Osteocyte (in vitro differentiated cells): ENCODE data around the gene SLC16A11. TPM values are rescaled to one million over a fixed set of nuclear protein-coding genes. Genes with fewer than 3 reads are reported as not detected.

ENCODE experiments used
- DNase-seq: peaks from one replicate; pipeline ENCODE4 v3.0.0; 2021; ENCODE audit warnings: mixed read lengths; ENCODE audit not compliant: unreplicated experiment; ENCODE audit errors: extremely low spot score
- H3K27ac Mint-ChIP-seq: one replicate; pipeline ENCODE4 v1.8.0; 2021; ENCODE audit warnings: mild to moderate bottlenecking, mixed read lengths; ENCODE audit not compliant: unreplicated experiment
- H3K27me3 Mint-ChIP-seq: one replicate; pipeline ENCODE4 v1.8.0; 2021; ENCODE audit warnings: mixed read lengths; ENCODE audit not compliant: unreplicated experiment
- H3K36me3 Mint-ChIP-seq: one replicate; pipeline ENCODE4 v1.8.0; 2021; ENCODE audit warnings: mixed read lengths; ENCODE audit not compliant: unreplicated experiment
- H3K4me1 Mint-ChIP-seq: one replicate; pipeline ENCODE4 v1.8.0; 2021; ENCODE audit warnings: mixed read lengths; ENCODE audit not compliant: unreplicated experiment
- H3K4me3 Mint-ChIP-seq: one replicate; pipeline ENCODE4 v1.8.0; 2021; ENCODE audit warnings: mild to moderate bottlenecking, moderate library complexity, mixed read lengths; ENCODE audit not compliant: unreplicated experiment
- H3K9me3 Mint-ChIP-seq: one replicate; pipeline ENCODE4 v1.8.0; 2021; ENCODE audit warnings: mixed read lengths; ENCODE audit not compliant: unreplicated experiment
- CTCF ChIP-seq: fragments of 200-600 bp; sonication (generic); IDR thresholded peaks from 2 replicates; pipeline ENCODE4 v1.5.0; 2021; ENCODE audit warnings: antibody characterized with exemption, mild to moderate bottlenecking, moderate library complexity
- total RNA-seq: library from RNA; stranded (reverse); gene quantifications from 2 replicates; pipeline ENCODE4 v1.2.1, GENCODE V29; 2021

Gene SLC16A11
- total RNA-seq, 1 donor from 2014 or later, result 0.75 TPM

- no peak for TF ChIP-seq CTCF
- no peak for DNase-seq
These were observed 37.6 kb upstream of the SLC16A11 start for GRCh38 chr17:7081341-7082062.

GRCh38 chr17:7080456-7081041 is 36.7 kb upstream of the SLC16A11 start:
- no peak for TF ChIP-seq CTCF
- DNase-seq, result no peak
- no peak overlapping the region for H3K4me3 Mint-ChIP-seq

More at GRCh38 chr17:7081341-7082062, 37.6 kb upstream of the SLC16A11 start:
- H3K4me3 Mint-ChIP-seq, result no peak overlapping the region
- no peaks in the 10 kb centered on the region for H3K9me3 Mint-ChIP-seq
- no peak overlapping the region for H3K27ac Mint-ChIP-seq
- H3K4me1 Mint-ChIP-seq, result no peaks in the 10 kb centered on the region
- no peaks in the 10 kb centered on the region for H3K36me3 Mint-ChIP-seq
- peaks cover 17% of the 10 kb centered on the region for H3K27me3 Mint-ChIP-seq

GRCh38 chr17:7079581-7080455 is 35.9 kb upstream of the SLC16A11 start, which contains the start of gene CLEC10A:
Gene CLEC10A (minus strand): TSS chr17:7080251. CDS start chr17:7078812, 1,439 bp downstream.
- Mint-ChIP-seq H3K4me3 (no peak within 1 kb of the TSS), H3K27ac (no peak within 1 kb of the TSS)
- no peak for TF ChIP-seq CTCF

More at GRCh38 chr17:7080456-7081041, 36.7 kb upstream of the SLC16A11 start:
- Mint-ChIP-seq H3K27ac (no peak overlapping the region), H3K27me3 (peaks cover 13% of the 10 kb centered on the region), H3K4me1 (no peaks in the 10 kb centered on the region), H3K36me3 (no peaks in the 10 kb centered on the region), H3K9me3 (no peaks in the 10 kb centered on the region)

GRCh38 chr17:7078711-7079110 is 34.8 kb upstream of the SLC16A11 start:
- no peaks in the 10 kb centered on the region for H3K9me3 Mint-ChIP-seq
- TF ChIP-seq CTCF, result no peak
- H3K36me3 Mint-ChIP-seq, result no peaks in the 10 kb centered on the region
- no peak overlapping the region for H3K4me3 Mint-ChIP-seq
- H3K4me1 Mint-ChIP-seq, result no peaks in the 10 kb centered on the region
- no peak for DNase-seq
- H3K27me3 Mint-ChIP-seq, result peaks cover 9% of the 10 kb centered on the region
- no peak overlapping the region for H3K27ac Mint-ChIP-seq

More at GRCh38 chr17:7079581-7080455, 35.9 kb upstream of the SLC16A11 start, which contains the start of gene CLEC10A:
- no peak for DNase-seq
- no peaks in the 10 kb centered on the region for H3K36me3 Mint-ChIP-seq
- no peaks in the 10 kb centered on the region for H3K4me1 Mint-ChIP-seq
- H3K27me3 Mint-ChIP-seq, result peaks cover 13% of the 10 kb centered on the region
- no peaks in the 10 kb centered on the region for H3K9me3 Mint-ChIP-seq
